Ishikawa (cell line): ENCODE data around the gene FAM20C.

ENCODE experiments used
- CEBPB ChIP-seq: IDR thresholded peaks from 2 replicates; pipeline ENCODE4 v1.6.1; 2012
- CREB1 ChIP-seq: IDR thresholded peaks from 2 replicates; pipeline ENCODE4 v1.6.1; 2012; ENCODE audit warnings: low read depth
- EGR1 ChIP-seq: IDR thresholded peaks from 2 replicates; pipeline ENCODE4 v1.6.1; 2012
- EP300 ChIP-seq: IDR thresholded peaks from 2 replicates; pipeline ENCODE4 v1.6.1; 2012; ENCODE audit warnings: borderline replicate concordance
- FOXM1 ChIP-seq: IDR thresholded peaks from 2 replicates; pipeline ENCODE4 v1.6.1; 2012; ENCODE audit warnings: low read depth, borderline replicate concordance
- MAX ChIP-seq: IDR thresholded peaks from 2 replicates; pipeline ENCODE4 v1.6.1; 2012
- NFIC ChIP-seq: IDR thresholded peaks from 2 replicates; pipeline ENCODE4 v1.6.1; 2012
- RAD21 ChIP-seq: IDR thresholded peaks from 2 replicates; pipeline ENCODE4 v1.6.1; 2012; ENCODE audit warnings: low read depth
- REST ChIP-seq: IDR thresholded peaks from 2 replicates; pipeline ENCODE4 v1.6.1; 2012; ENCODE audit warnings: low read depth, mild to moderate bottlenecking
- TAF1 ChIP-seq: IDR thresholded peaks from 2 replicates; pipeline ENCODE4 v1.6.1; 2012; ENCODE audit warnings: low read depth, mild to moderate bottlenecking
- TCF12 ChIP-seq: IDR thresholded peaks from 2 replicates; pipeline ENCODE4 v1.6.1; 2012; ENCODE audit warnings: low read depth
- TEAD4 ChIP-seq: IDR thresholded peaks from 2 replicates; pipeline ENCODE4 v1.6.1; 2012
- YY1 ChIP-seq: IDR thresholded peaks from 2 replicates; pipeline ENCODE4 v1.6.1; 2012; ENCODE audit warnings: low read depth
- ZBTB7A ChIP-seq: IDR thresholded peaks from 2 replicates; pipeline ENCODE4 v1.6.1; 2012; ENCODE audit warnings: low read depth
- TF ChIP-seq, protein P1 (sequence below): IDR thresholded peaks from 2 replicates; pipeline ENCODE4 v1.6.1; 2012

FAM20C gene

DNA sequence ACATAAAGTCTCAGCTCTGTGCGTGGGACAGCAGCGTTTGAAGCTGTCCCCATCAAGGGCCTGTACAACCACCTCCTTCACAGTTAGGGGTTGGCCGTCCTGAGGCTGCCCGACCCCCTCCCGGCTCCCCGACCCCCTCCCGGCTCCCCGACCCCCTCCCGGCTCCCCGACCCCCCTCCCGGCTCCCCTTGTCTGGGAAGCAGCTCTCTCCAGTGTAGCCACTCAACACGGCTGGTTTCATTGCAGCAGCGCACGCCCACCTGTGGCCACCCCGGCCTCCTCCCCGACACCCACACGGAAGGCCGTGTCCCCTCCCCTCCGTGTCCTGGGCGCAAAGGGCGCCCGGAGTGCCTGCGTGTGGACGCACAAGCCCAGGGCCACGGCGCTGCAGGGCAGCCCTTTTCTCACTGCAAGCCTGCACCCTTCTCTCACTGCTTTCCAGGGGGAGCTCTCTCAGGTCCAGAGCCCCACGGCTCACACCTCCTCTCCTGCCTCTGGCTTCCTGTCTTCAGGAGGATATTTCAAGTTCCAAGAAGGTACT, 20.9 kb upstream of the FAM20C start:
- TF ChIP-seq EP300 (no peak), CREB1 (no peak), REST (no peak), TEAD4 (no peak), MAX (no peak), TCF12 (no peak), TAF1 (no peak), EGR1 (no peak)
- TF ChIP-seq, protein P1, sequence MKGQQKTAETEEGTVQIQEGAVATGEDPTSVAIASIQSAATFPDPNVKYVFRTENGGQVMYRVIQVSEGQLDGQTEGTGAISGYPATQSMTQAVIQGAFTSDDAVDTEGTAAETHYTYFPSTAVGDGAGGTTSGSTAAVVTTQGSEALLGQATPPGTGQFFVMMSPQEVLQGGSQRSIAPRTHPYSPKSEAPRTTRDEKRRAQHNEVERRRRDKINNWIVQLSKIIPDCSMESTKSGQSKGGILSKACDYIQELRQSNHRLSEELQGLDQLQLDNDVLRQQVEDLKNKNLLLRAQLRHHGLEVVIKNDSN: no peak

DNA sequence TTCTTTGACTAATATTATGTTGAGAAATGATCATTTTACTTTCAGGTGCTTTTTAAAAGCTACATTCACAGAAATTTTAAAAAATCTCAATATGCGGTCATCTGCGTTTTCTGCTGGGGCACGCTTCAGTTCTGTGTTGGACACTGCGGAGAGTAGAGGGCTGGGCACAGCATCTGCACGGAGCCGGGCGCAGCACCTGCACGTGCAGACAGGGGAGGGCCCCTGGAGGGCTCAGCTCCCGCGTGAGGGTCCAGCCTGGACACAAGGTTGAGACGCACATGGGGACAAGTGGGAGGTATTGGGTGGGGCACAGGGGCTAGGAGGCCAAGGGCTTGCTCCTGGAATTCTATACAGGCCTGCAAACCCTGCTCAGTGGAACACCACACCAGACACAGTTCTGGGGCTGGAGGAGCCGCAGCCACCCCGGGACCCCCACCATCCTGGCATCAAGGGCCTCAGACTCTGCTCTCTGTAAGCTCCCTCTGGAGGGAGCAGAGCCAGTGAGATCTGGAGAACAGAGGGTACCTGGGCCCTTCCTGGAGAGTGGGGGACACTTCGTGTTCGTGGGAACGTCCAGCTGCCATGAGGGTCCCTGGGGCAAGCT, 20.4 kb upstream of the FAM20C start:
- TF ChIP-seq TCF12: no peak

GRCh38 chr7:173209-173918, 19.0 kb upstream of the FAM20C start:
- no peak for TF ChIP-seq TAF1
- TF ChIP-seq FOXM1: no peak
- TF ChIP-seq TCF12: no peak
- no peak for TF ChIP-seq MAX
- TF ChIP-seq TEAD4: no peak
- no peak for TF ChIP-seq EP300
- no peak for TF ChIP-seq CREB1

- TF ChIP-seq ZBTB7A (no peak), NFIC (no peak), MAX (no peak), EP300 (no peak), REST (no peak), CREB1 (no peak), FOXM1 (no peak), CEBPB (no peak), YY1 (no peak), TEAD4 (no peak), TCF12 (no peak), EGR1 (no peak), TAF1 (no peak), RAD21 (no peak)
- TF ChIP-seq, protein P1: no peak
Observed at GRCh38 chr7:174716-175115, 17.7 kb upstream of the FAM20C start.

- TF ChIP-seq TCF12 (no peak), NFIC (no peak), MAX (no peak), TAF1 (no peak), TEAD4 (no peak), ZBTB7A (no peak), EP300 (no peak), FOXM1 (no peak), EGR1 (no peak), CEBPB (no peak), YY1 (no peak), REST (no peak), CREB1 (no peak), RAD21 (no peak)
- TF ChIP-seq, protein P1: no peak
Observed at GRCh38 chr7:175955-176354, 16.4 kb upstream of the FAM20C start.
